K562 (cell line): ENCODE results near the gene NLRP7. TPM values are rescaled to one million over a fixed set of nuclear protein-coding genes. Genes with fewer than 3 reads are reported as not detected.
A peak's percentile ranks its signal among the peaks of the same experiment; 100 is the strongest.

Experiments
- FOXM1 ChIP-seq, 2 experiments: fragments of 450-650 bp in 1 of 2; sonication (generic) in 1 of 2; formaldehyde crosslinking in 1 of 2; IDR thresholded peaks; 2 replicates each; pipeline versions ENCODE4 v1.6.1 to v1.9.0; 2017 to 2022; ENCODE audit warnings: low read depth in 2 of 2, mild to moderate bottlenecking in 2 of 2, missing genetic modification reagents in 1 of 2, moderate library complexity in 1 of 2
- KDM2B ChIP-seq: fragments of 250-450 bp; sonication (Bioruptor Pico); IDR thresholded peaks from 2 replicates; pipeline ENCODE4 v1.8.0; 2021; ENCODE audit warnings: mild to moderate bottlenecking, moderate library complexity
- MAX ChIP-seq: sonication (generic); formaldehyde crosslinking; IDR thresholded peaks from 2 replicates; pipeline ENCODE4 v1.9.0; 2022; ENCODE audit warnings: mild to moderate bottlenecking, missing genetic modification reagents
- MLLT1 ChIP-seq, 2 experiments: fragments of 450-650 bp; IDR thresholded peaks; 2 replicates each; pipeline ENCODE4 v1.6.1; 2016
- MXI1 ChIP-seq: IDR thresholded peaks from 2 replicates; pipeline ENCODE4 v1.6.1; 2011; ENCODE audit warnings: low read depth, mild to moderate bottlenecking, improper control_type of control experiment, low read length
- TBL1XR1 ChIP-seq, 2 experiments: IDR thresholded peaks; 2 replicates each; pipeline ENCODE4 v1.6.1; 2012; ENCODE audit warnings: improper control_type of control experiment in 2 of 2, low read length in 2 of 2, mild to moderate bottlenecking in 1 of 2
- TFAM ChIP-seq: fragments of 250-450 bp; sonication (Bioruptor Pico); conservative IDR thresholded peaks from 2 replicates; pipeline ENCODE4 v1.5.0; 2021; ENCODE audit warnings: mild to moderate bottlenecking, moderate library complexity
- TGIF2 ChIP-seq: sonication (generic); formaldehyde crosslinking; IDR thresholded peaks from 2 replicates; pipeline ENCODE4 v1.8.1; 2022; ENCODE audit warnings: mild to moderate bottlenecking, missing genetic modification reagents, moderate library complexity
- TSHZ1 ChIP-seq: fragments of 250-450 bp; sonication (Bioruptor Pico); IDR thresholded peaks from 2 replicates; pipeline ENCODE4 v1.4.0; 2020; ENCODE audit warnings: mild to moderate bottlenecking, moderate library complexity
- ZFP1 ChIP-seq: fragments of 450-650 bp; formaldehyde crosslinking; IDR thresholded peaks from 2 replicates; pipeline ENCODE4 v1.4.0; 2020; ENCODE audit warnings: mild to moderate bottlenecking, mixed read lengths
- polyA plus RNA-seq, 8 experiments: library from polyadenylated mRNA; depleted of rRNA in 4 of 8; stranded (reverse) in 5 of 8; unstranded in 3 of 8; fragments of >200 nt; fragmentation: Nextera tagmentation in 2 of 8; fragmentation: Illumina TruSeq in 1 of 8; extraction: Ambion mirVana in 2 of 8; extraction: Trizol in 1 of 8; gene quantifications; 2 replicates each; pipeline versions ENCODE4 v1.2.1 to v1.2.3, GENCODE V29; 2011 to 2014; ENCODE audit warnings: inconsistent platforms in 1 of 8, missing spikeins in 1 of 8
- total RNA-seq, 7 experiments: library from RNA; depleted of rRNA in 6 of 7; stranded (reverse); fragments of >200 nt in 6 of 7; fragmentation: Illumina TruSeq in 2 of 7; extraction: Trizol in 2 of 7; gene quantifications; 2 replicates each; pipeline versions ENCODE4 v1.2.1 to v1.2.3, GENCODE V29; 2011 to 2021; ENCODE audit warnings: low replicate concordance in 1 of 7
- TF ChIP-seq, protein P1 (sequence below), 2 experiments: IDR thresholded peaks; 2 replicates each; pipeline ENCODE4 v1.6.1; 2012; ENCODE audit warnings: improper control_type of control experiment in 2 of 2, low read depth in 2 of 2, low read length in 2 of 2, borderline replicate concordance in 1 of 2
- TF ChIP-seq, protein P2 (sequence below), 2 experiments: fragments of 150-350 bp in 1 of 2; IDR thresholded peaks; 2 replicates each; pipeline ENCODE4 v1.6.1; 2012 to 2016; ENCODE audit warnings: low read depth in 2 of 2, low read length in 2 of 2, mild to moderate bottlenecking in 1 of 2, moderate library complexity in 1 of 2

NLRP7 gene
- total and polyA plus RNA-seq, 9 of the 15 experiments (the other 6 are each of a cell fraction or from before 2014, with no cell fraction given), result 0.03 to 0.22 (median 0.09) TPM; not detected in 3

- TF ChIP-seq, protein P1, sequence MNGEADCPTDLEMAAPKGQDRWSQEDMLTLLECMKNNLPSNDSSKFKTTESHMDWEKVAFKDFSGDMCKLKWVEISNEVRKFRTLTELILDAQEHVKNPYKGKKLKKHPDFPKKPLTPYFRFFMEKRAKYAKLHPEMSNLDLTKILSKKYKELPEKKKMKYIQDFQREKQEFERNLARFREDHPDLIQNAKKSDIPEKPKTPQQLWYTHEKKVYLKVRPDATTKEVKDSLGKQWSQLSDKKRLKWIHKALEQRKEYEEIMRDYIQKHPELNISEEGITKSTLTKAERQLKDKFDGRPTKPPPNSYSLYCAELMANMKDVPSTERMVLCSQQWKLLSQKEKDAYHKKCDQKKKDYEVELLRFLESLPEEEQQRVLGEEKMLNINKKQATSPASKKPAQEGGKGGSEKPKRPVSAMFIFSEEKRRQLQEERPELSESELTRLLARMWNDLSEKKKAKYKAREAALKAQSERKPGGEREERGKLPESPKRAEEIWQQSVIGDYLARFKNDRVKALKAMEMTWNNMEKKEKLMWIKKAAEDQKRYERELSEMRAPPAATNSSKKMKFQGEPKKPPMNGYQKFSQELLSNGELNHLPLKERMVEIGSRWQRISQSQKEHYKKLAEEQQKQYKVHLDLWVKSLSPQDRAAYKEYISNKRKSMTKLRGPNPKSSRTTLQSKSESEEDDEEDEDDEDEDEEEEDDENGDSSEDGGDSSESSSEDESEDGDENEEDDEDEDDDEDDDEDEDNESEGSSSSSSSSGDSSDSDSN (IDR thresholded peaks at IDR 0.05; ENCODE audit: borderline replicate concordance in 1 of 2, low read depth in 2 of 2, low read length in 2 of 2), result no peak
- TF ChIP-seq KDM2B (CRISPR knock-in tag) (no peak), TSHZ1 (no peak), FOXM1 (IDR thresholded peaks at IDR 0.05; ENCODE audit: low read depth) (no peak), FOXM1 (CRISPR knock-in tag; IDR thresholded peaks at IDR 0.05; ENCODE audit: low read depth) (no peak), TBL1XR1 (IDR thresholded peaks at IDR 0.05; ENCODE audit: low read length in 2 of 2) (no peak), TGIF2 (CRISPR knock-in tag) (no peak), TFAM (CRISPR knock-in tag) (no peak), ZFP1 (CRISPR knock-in tag) (no peak), MAX (peak; percentile 48; the same call in 1 of the 2 replicates), MXI1 (no peak), MLLT1 (IDR thresholded peaks at IDR 0.05) (peak in 1 of 2 experiments; percentile 63; a peak in 2 of 4 replicates)
- TF ChIP-seq, protein P2, sequence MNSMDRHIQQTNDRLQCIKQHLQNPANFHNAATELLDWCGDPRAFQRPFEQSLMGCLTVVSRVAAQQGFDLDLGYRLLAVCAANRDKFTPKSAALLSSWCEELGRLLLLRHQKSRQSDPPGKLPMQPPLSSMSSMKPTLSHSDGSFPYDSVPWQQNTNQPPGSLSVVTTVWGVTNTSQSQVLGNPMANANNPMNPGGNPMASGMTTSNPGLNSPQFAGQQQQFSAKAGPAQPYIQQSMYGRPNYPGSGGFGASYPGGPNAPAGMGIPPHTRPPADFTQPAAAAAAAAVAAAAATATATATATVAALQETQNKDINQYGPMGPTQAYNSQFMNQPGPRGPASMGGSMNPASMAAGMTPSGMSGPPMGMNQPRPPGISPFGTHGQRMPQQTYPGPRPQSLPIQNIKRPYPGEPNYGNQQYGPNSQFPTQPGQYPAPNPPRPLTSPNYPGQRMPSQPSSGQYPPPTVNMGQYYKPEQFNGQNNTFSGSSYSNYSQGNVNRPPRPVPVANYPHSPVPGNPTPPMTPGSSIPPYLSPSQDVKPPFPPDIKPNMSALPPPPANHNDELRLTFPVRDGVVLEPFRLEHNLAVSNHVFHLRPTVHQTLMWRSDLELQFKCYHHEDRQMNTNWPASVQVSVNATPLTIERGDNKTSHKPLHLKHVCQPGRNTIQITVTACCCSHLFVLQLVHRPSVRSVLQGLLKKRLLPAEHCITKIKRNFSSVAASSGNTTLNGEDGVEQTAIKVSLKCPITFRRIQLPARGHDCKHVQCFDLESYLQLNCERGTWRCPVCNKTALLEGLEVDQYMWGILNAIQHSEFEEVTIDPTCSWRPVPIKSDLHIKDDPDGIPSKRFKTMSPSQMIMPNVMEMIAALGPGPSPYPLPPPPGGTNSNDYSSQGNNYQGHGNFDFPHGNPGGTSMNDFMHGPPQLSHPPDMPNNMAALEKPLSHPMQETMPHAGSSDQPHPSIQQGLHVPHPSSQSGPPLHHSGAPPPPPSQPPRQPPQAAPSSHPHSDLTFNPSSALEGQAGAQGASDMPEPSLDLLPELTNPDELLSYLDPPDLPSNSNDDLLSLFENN (IDR thresholded peaks at IDR 0.05; ENCODE audit: low read depth in 2 of 2, low read length in 2 of 2), result no peak
Measured at GRCh38 chr19:54905803-54906511, 41.4 kb downstream of the NLRP7 start, which contains the start of gene NCR1 (continued).
